ENCODE results near the gene CHST12. TPM values are rescaled to one million over a fixed set of nuclear protein-coding genes. Genes with fewer than 3 reads are reported as not detected.

CHST12 gene
- total RNA-seq, 1 experiment from 2014 or later = 18.3 TPM

DNA sequence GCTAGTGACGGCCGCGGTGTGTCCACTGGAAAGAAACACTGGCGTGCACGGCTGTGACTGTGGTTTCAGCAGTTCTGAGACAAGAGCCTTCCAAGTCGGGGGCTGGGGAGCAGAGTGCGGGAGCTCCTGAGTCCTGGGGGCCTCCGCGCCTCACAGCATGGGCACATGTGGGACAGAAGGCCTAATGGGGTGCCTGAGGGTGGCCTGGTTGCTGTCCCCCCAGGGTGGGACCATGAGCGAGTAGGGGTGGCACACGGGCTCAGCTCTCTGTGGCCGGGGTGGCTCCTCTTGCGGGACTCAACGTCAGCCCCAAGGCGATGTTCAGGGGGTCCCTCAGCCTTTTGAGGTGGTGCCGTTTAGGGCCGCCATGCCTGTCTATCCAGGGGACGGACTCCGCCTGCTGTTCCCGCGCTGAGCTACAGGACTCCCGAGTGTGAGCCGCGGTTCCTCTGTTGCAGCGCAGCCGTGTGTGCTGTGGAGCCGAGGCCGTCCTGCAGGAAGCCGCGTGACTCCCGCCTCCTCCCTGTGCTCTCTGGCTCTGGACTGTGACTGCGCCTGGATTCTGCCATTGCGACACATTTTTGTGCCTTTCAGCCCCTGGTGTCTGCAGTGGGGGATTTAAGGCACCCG lies 23.5 kb upstream of the CHST12 start:
- peaks cover 61% of the 10 kb centered on the region for H3K36me3 Mint-ChIP-seq
- POLR2A ChIA-PET = no interaction called here

More for the DNA sequence above, 23.5 kb upstream of the CHST12 start:
- H3K9me3 Mint-ChIP-seq = no peaks in the 10 kb centered on the region
- H3K4me1 Mint-ChIP-seq = no peaks in the 10 kb centered on the region
- no peak overlapping the region for H3K4me3 Mint-ChIP-seq
- TF ChIP-seq, protein P1, sequence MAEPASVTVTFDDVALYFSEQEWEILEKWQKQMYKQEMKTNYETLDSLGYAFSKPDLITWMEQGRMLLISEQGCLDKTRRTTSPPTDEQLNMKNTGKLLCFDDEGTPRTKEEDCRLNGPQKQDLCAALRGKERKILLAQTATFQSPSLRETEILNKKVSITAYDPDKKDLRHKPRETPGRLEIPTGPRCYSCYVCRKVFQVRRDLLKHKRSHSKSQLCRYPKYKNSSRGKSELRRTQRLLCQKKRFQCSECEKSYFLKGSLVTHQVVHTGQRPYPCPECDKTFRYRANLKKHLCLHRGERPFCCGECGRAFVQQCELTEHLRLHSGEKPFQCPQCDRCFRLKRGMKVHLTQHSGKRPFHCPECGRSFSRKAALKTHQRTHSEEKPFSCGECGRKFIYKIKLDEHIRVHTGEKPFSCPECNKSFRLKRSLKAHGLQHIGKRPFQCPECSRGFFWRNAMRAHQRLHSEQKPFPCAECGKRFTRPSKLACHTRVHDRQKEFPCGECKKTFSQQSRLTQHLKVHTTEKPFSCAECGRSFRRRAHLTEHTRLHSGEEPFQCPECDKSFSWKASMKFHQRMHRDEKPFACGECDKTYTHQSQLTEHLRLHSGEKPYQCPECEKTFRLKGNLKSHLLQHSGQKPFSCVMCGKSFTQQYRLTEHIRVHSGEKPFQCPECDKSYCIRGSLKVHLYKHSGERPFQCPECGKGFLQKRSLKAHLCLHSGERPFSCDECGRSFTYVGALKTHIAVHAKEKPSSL (CRISPR knock-in tag; conservative IDR thresholded peaks at IDR 0.05) = no peak
- no peak for TF ChIP-seq TEAD1 (CRISPR knock-in tag; IDR thresholded peaks at IDR 0.05)
- TF ChIP-seq JAZF1 (CRISPR knock-in tag; IDR thresholded peaks at IDR 0.05) = no peak
- TF ChIP-seq GABPB1 (CRISPR knock-in tag; IDR thresholded peaks at IDR 0.05) = no peak
- TF ChIP-seq, protein P2, sequence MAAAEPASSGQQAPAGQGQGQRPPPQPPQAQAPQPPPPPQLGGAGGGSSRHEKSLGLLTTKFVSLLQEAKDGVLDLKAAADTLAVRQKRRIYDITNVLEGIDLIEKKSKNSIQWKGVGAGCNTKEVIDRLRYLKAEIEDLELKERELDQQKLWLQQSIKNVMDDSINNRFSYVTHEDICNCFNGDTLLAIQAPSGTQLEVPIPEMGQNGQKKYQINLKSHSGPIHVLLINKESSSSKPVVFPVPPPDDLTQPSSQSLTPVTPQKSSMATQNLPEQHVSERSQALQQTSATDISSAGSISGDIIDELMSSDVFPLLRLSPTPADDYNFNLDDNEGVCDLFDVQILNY (CRISPR knock-in tag; IDR thresholded peaks at IDR 0.05) = no peak
- TF ChIP-seq, protein P3, sequence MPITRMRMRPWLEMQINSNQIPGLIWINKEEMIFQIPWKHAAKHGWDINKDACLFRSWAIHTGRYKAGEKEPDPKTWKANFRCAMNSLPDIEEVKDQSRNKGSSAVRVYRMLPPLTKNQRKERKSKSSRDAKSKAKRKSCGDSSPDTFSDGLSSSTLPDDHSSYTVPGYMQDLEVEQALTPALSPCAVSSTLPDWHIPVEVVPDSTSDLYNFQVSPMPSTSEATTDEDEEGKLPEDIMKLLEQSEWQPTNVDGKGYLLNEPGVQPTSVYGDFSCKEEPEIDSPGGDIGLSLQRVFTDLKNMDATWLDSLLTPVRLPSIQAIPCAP (CRISPR knock-in tag; IDR thresholded peaks at IDR 0.05) = no peak
- TF ChIP-seq MYBL2 (CRISPR knock-in tag; IDR thresholded peaks at IDR 0.05) = no peak
- TF ChIP-seq ZNF121 (CRISPR knock-in tag; IDR thresholded peaks at IDR 0.05) = no peak
- TF ChIP-seq, protein P4, sequence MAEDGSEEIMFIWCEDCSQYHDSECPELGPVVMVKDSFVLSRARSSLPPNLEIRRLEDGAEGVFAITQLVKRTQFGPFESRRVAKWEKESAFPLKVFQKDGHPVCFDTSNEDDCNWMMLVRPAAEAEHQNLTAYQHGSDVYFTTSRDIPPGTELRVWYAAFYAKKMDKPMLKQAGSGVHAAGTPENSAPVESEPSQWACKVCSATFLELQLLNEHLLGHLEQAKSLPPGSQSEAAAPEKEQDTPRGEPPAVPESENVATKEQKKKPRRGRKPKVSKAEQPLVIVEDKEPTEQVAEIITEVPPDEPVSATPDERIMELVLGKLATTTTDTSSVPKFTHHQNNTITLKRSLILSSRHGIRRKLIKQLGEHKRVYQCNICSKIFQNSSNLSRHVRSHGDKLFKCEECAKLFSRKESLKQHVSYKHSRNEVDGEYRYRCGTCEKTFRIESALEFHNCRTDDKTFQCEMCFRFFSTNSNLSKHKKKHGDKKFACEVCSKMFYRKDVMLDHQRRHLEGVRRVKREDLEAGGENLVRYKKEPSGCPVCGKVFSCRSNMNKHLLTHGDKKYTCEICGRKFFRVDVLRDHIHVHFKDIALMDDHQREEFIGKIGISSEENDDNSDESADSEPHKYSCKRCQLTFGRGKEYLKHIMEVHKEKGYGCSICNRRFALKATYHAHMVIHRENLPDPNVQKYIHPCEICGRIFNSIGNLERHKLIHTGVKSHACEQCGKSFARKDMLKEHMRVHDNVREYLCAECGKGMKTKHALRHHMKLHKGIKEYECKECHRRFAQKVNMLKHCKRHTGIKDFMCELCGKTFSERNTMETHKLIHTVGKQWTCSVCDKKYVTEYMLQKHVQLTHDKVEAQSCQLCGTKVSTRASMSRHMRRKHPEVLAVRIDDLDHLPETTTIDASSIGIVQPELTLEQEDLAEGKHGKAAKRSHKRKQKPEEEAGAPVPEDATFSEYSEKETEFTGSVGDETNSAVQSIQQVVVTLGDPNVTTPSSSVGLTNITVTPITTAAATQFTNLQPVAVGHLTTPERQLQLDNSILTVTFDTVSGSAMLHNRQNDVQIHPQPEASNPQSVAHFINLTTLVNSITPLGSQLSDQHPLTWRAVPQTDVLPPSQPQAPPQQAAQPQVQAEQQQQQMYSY (CRISPR knock-in tag; IDR thresholded peaks at IDR 0.05) = no peak
- no peak for TF ChIP-seq ZNF317 (CRISPR knock-in tag; IDR thresholded peaks at IDR 0.05; ENCODE audit: borderline replicate concordance, low read depth)
- no peak for TF ChIP-seq ZNF671 (CRISPR knock-in tag; IDR thresholded peaks at IDR 0.05)
- TF ChIP-seq SMAD3 (CRISPR knock-in tag; IDR thresholded peaks at IDR 0.05; ENCODE audit: borderline replicate concordance) = no peak
- no peak for TF ChIP-seq CBFB (CRISPR knock-in tag; IDR thresholded peaks at IDR 0.05; ENCODE audit: low read depth)
- no peak for TF ChIP-seq HMGA2 (CRISPR knock-in tag; IDR thresholded peaks at IDR 0.05)
- TF ChIP-seq, protein P5, sequence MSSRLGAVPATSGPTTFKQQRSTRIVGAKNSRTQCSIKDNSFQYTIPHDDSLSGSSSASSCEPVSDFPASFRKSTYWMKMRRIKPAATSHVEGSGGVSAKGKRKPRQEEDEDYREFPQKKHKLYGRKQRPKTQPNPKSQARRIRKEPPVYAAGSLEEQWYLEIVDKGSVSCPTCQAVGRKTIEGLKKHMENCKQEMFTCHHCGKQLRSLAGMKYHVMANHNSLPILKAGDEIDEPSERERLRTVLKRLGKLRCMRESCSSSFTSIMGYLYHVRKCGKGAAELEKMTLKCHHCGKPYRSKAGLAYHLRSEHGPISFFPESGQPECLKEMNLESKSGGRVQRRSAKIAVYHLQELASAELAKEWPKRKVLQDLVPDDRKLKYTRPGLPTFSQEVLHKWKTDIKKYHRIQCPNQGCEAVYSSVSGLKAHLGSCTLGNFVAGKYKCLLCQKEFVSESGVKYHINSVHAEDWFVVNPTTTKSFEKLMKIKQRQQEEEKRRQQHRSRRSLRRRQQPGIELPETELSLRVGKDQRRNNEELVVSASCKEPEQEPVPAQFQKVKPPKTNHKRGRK (CRISPR knock-in tag; IDR thresholded peaks at IDR 0.05; ENCODE audit: borderline replicate concordance) = no peak
- TF ChIP-seq, protein P6, sequence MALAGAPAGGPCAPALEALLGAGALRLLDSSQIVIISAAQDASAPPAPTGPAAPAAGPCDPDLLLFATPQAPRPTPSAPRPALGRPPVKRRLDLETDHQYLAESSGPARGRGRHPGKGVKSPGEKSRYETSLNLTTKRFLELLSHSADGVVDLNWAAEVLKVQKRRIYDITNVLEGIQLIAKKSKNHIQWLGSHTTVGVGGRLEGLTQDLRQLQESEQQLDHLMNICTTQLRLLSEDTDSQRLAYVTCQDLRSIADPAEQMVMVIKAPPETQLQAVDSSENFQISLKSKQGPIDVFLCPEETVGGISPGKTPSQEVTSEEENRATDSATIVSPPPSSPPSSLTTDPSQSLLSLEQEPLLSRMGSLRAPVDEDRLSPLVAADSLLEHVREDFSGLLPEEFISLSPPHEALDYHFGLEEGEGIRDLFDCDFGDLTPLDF (CRISPR knock-in tag; IDR thresholded peaks at IDR 0.05) = no peak
- TF ChIP-seq, protein P7, sequence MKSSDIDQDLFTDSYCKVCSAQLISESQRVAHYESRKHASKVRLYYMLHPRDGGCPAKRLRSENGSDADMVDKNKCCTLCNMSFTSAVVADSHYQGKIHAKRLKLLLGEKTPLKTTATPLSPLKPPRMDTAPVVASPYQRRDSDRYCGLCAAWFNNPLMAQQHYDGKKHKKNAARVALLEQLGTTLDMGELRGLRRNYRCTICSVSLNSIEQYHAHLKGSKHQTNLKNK (CRISPR knock-in tag; IDR thresholded peaks at IDR 0.05) = no peak
- TF ChIP-seq GTF2I (CRISPR knock-in tag; conservative IDR thresholded peaks at IDR 0.05) = no peak
- TF ChIP-seq, protein P8, sequence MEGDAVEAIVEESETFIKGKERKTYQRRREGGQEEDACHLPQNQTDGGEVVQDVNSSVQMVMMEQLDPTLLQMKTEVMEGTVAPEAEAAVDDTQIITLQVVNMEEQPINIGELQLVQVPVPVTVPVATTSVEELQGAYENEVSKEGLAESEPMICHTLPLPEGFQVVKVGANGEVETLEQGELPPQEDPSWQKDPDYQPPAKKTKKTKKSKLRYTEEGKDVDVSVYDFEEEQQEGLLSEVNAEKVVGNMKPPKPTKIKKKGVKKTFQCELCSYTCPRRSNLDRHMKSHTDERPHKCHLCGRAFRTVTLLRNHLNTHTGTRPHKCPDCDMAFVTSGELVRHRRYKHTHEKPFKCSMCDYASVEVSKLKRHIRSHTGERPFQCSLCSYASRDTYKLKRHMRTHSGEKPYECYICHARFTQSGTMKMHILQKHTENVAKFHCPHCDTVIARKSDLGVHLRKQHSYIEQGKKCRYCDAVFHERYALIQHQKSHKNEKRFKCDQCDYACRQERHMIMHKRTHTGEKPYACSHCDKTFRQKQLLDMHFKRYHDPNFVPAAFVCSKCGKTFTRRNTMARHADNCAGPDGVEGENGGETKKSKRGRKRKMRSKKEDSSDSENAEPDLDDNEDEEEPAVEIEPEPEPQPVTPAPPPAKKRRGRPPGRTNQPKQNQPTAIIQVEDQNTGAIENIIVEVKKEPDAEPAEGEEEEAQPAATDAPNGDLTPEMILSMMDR (IDR thresholded peaks at IDR 0.05) = no peak
- CTCF ChIA-PET = interaction anchor here (1.1 kb wide), 1 partner anchor 52 kb away, joined by 3 read pairs; no protein-coding TSS in a partner anchor
- H3K27me3 Mint-ChIP-seq (ENCODE audit: low read depth) = no peaks in the 10 kb centered on the region
- peak overlapping the region; percentile 60; the same call in 1 of the 2 replicates for H3K27ac Mint-ChIP-seq
- DNase-seq (ENCODE audit: low spot score) = no peak
- no peak for ATAC-seq

Data from WTC11 (cell line).